K562 (cell line): ENCODE results near the gene PRDM15. TPM values are rescaled to one million over a fixed set of nuclear protein-coding genes. Genes with fewer than 3 reads are reported as not detected.

Source experiments
- ATAC-seq: fragments of 200-7000 bp; cut with Tn5 transposase; 3 replicates; pipeline ENCODE4 v1.9.1; 2020; ENCODE audit warnings: moderate library complexity
- BruUV-seq: library from RNA; stranded (reverse); fragments of 400-500 nt; replicated peaks from 2 replicates; lab custom pipeline; 2021; lab: Mats Ljungman, UMichigan
- CTCF ChIA-PET: fragments of 300-600 bp; formaldehyde crosslinking; extraction: SDS; loops from one replicate; lab custom pipeline; 2021; ENCODE audit warnings: low intra/inter-chr PET ratio; lab: Yijun Ruan, JAX
- POLR2A ChIA-PET: fragments of 300-600, 350-650 bp; sonication (Branson Sonifier 250); formaldehyde crosslinking; extraction: SDS; loops from one replicate; lab custom pipeline; 2021; ENCODE audit warnings: antibody characterized with exemption, inconsistent platforms; lab: Yijun Ruan, JAX
- DNase-seq, 4 experiments: peaks; one replicate each; pipeline versions ENCODE4 v3.0.0 to v3.0.0-alpha.2; 2011 to 2018; ENCODE audit warnings: low spot score in 3 of 4, mixed read lengths in 3 of 4; ENCODE audit errors: extremely low read depth in 1 of 4
- FAIRE-seq: peaks from 2 replicates; lab custom pipeline; 2011; peaks lifted over from hg19 to GRCh38; lab: Jason Lieb, UNC
- H2AFZ ChIP-seq: 2 replicates; pipeline ENCODE4 v1.6.0; 2011; ENCODE audit warnings: low read depth, low read length, control low read depth, inconsistent platforms
- H3K27ac ChIP-seq: fragments of 200-600 bp; 3 replicates; pipeline ENCODE4 v1.8.0; 2011; ENCODE audit warnings: low read depth, mild to moderate bottlenecking, control low read depth, inconsistent platforms, low read length, moderate library complexity, mixed read lengths; ENCODE audit errors: extremely low read depth
- H3K27me3 ChIP-seq, 2 experiments: fragments of 300-600 bp in 1 of 2; 2 replicates in 1 of 2; 3 replicates in 1 of 2; pipeline versions ENCODE4 v1.6.0 to v1.8.0; 2011; ENCODE audit warnings: inconsistent platforms in 2 of 2, low read length in 2 of 2, mild to moderate bottlenecking in 1 of 2, mixed read lengths in 1 of 2, moderate library complexity in 1 of 2; ENCODE audit not compliant: control insufficient read depth in 2 of 2, insufficient read depth in 2 of 2
- H3K36me3 ChIP-seq: fragments of 300-600 bp; 3 replicates; pipeline ENCODE4 v1.8.0; 2011; ENCODE audit warnings: mild to moderate bottlenecking, low read length, inconsistent platforms; ENCODE audit not compliant: control insufficient read depth, insufficient read depth
- H3K4me1 ChIP-seq, 2 experiments: fragments of 200-600 bp in 1 of 2; replicated peaks in 1 of 2; 2 replicates in 1 of 2; 3 replicates in 1 of 2; pipeline versions ENCODE4 v1.5.1 to v1.8.0; 2011; ENCODE audit warnings: inconsistent platforms in 2 of 2, low read length in 2 of 2, mild to moderate bottlenecking in 1 of 2, mixed read lengths in 1 of 2, moderate library complexity in 1 of 2; ENCODE audit not compliant: control insufficient read depth in 2 of 2, insufficient read depth in 2 of 2
- H3K4me2 ChIP-seq: 2 replicates; pipeline ENCODE4 v1.6.1; 2011; ENCODE audit warnings: low read length, control low read depth, inconsistent platforms, mixed read lengths; ENCODE audit not compliant: insufficient read depth
- H3K4me3 ChIP-seq: fragments of 200-600 bp; sonication (generic), shearing (Covaris generic); 2 replicates; pipeline ENCODE4 v1.5.1; 2016; ENCODE audit warnings: control low read depth, inconsistent platforms
- H3K79me2 ChIP-seq: fragments of 200-600 bp; 3 replicates; pipeline ENCODE4 v1.8.0; 2011; ENCODE audit warnings: low read length, inconsistent platforms; ENCODE audit not compliant: control insufficient read depth, insufficient read depth
- H3K9ac ChIP-seq, 2 experiments: 2 replicates each; pipeline versions ENCODE4 v1.6.0 to v1.6.1; 2011; ENCODE audit warnings: low read depth in 2 of 2, low read length in 2 of 2, control low read depth in 1 of 2, inconsistent platforms in 1 of 2, mild to moderate bottlenecking in 1 of 2, mixed read lengths in 1 of 2; ENCODE audit not compliant: insufficient read depth in 1 of 2
- H3K9me1 ChIP-seq: one replicate; pipeline ENCODE4 v1.6.0; 2011; ENCODE audit warnings: inconsistent platforms, mild to moderate bottlenecking, low read length, moderate library complexity; ENCODE audit not compliant: control insufficient read depth, insufficient read depth
- H3K9me3 ChIP-seq: replicated peaks from 2 replicates; pipeline ENCODE4 v1.5.1; 2011; ENCODE audit warnings: low read depth, low read length, inconsistent platforms; ENCODE audit not compliant: control insufficient read depth, insufficient read depth
- H4K20me1 ChIP-seq: replicated peaks from 2 replicates; pipeline ENCODE4 v1.6.1; 2011; ENCODE audit warnings: low read length, inconsistent platforms, mixed read lengths; ENCODE audit not compliant: control insufficient read depth, insufficient read depth
- ASH1L ChIP-seq: fragments of 450-650 bp; IDR thresholded peaks from 2 replicates; pipeline ENCODE4 v1.6.1; 2018; ENCODE audit warnings: borderline replicate concordance, mild to moderate bottlenecking, low read depth; ENCODE audit not compliant: partially characterized antibody
- CEBPZ ChIP-seq: fragments of 150-350 bp; IDR thresholded peaks from 2 replicates; pipeline ENCODE4 v1.6.1; 2014; ENCODE audit warnings: low read depth, mild to moderate bottlenecking, low read length, borderline replicate concordance
- GTF2A2 ChIP-seq: IDR thresholded peaks from 2 replicates; pipeline ENCODE4 v1.6.1; 2016; ENCODE audit warnings: mild to moderate bottlenecking, missing genetic modification characterization, missing compliant biosample characterization
- HDAC2 ChIP-seq: fragments of 450-650 bp; IDR thresholded peaks from 2 replicates; pipeline ENCODE4 v1.6.1; 2016; ENCODE audit warnings: mild to moderate bottlenecking
- NR1H2 ChIP-seq: sonication (generic); formaldehyde crosslinking; IDR thresholded peaks from 2 replicates; pipeline ENCODE4 v1.4.0; 2020; ENCODE audit warnings: mild to moderate bottlenecking, missing genetic modification reagents
- POLR2H ChIP-seq: IDR thresholded peaks from 2 replicates; pipeline ENCODE4 v1.6.1; 2016; ENCODE audit warnings: missing genetic modification characterization, low read depth, mild to moderate bottlenecking, control low read depth, missing compliant biosample characterization, moderate library complexity
- SAFB ChIP-seq: fragments of 200-400 bp; formaldehyde crosslinking; IDR thresholded peaks from 2 replicates; pipeline ENCODE4 v1.6.1; 2017; ENCODE audit warnings: low read depth, low read length, borderline replicate concordance
- TEAD1 ChIP-seq, 2 experiments: fragments of 450-650 bp in 1 of 2; sonication (generic) in 1 of 2; formaldehyde crosslinking; IDR thresholded peaks; 2 replicates each; pipeline versions ENCODE4 v1.4.0 to v1.8.0; 2020 to 2022; ENCODE audit warnings: mild to moderate bottlenecking in 2 of 2, missing genetic modification reagents in 1 of 2
- ZBTB8A ChIP-seq: fragments of 450-650 bp; IDR thresholded peaks from 2 replicates; pipeline ENCODE4 v1.6.1; 2018; ENCODE audit warnings: mild to moderate bottlenecking, moderate library complexity; ENCODE audit not compliant: partially characterized antibody
- ZNF239 ChIP-seq: fragments of 250-450 bp; sonication (Bioruptor Pico); IDR thresholded peaks from 2 replicates; pipeline ENCODE4 v1.4.0; 2020; ENCODE audit warnings: mild to moderate bottlenecking
- ZNF551 ChIP-seq: fragments of 250-450 bp; sonication (Bioruptor Pico); IDR thresholded peaks from 2 replicates; pipeline ENCODE4 v1.5.0; 2021; ENCODE audit warnings: mild to moderate bottlenecking, moderate library complexity
- ZNF668 ChIP-seq: fragments of 250-450 bp; sonication (Bioruptor Pico); IDR thresholded peaks from 2 replicates; pipeline ENCODE4 v1.8.0; 2022; ENCODE audit warnings: mild to moderate bottlenecking, inconsistent platforms
- WGBS: fragments of 100-300 bp; shearing (Covaris generic); methylation state at CpG from one replicate; pipeline ENCODE4 v1.1.6; 2016; ENCODE audit warnings: low coverage, mixed read lengths; ENCODE audit not compliant: insufficient coverage; ENCODE audit errors: missing lambda C conversion rate; 5-methylcytosine and 5-hydroxymethylcytosine counted together
- in situ Hi-C: fragments of 300-500 bp; cut with MboI; formaldehyde crosslinking; loops from 4 replicates; pipeline ENCODE4 v1.15.0; 2018; ENCODE audit warnings: inconsistent platforms, mixed read lengths
- intact Hi-C: fragments of 100-400 bp; cut with micrococcal nuclease; formaldehyde crosslinking; loops from 2 replicates; pipeline ENCODE4 v1.14.2; 2022
- polyA plus RNA-seq, 8 experiments: library from polyadenylated mRNA; depleted of rRNA in 4 of 8; stranded (reverse) in 5 of 8; unstranded in 3 of 8; fragments of >200 nt; fragmentation: Nextera tagmentation in 2 of 8; fragmentation: Illumina TruSeq in 1 of 8; extraction: Ambion mirVana in 2 of 8; extraction: Trizol in 1 of 8; gene quantifications; 2 replicates each; pipeline versions ENCODE4 v1.2.1 to v1.2.3, GENCODE V29; 2011 to 2014; ENCODE audit warnings: inconsistent platforms in 1 of 8, missing spikeins in 1 of 8
- total RNA-seq, 7 experiments: library from RNA; depleted of rRNA in 6 of 7; stranded (reverse); fragments of >200 nt in 6 of 7; fragmentation: Illumina TruSeq in 2 of 7; extraction: Trizol in 2 of 7; gene quantifications; 2 replicates each; pipeline versions ENCODE4 v1.2.1 to v1.2.3, GENCODE V29; 2011 to 2021; ENCODE audit warnings: low replicate concordance in 1 of 7
- TF ChIP-seq, protein P1 (sequence below): fragments of 450-650 bp; IDR thresholded peaks from 2 replicates; pipeline ENCODE4 v1.6.1; 2018; ENCODE audit warnings: mild to moderate bottlenecking, low read depth; ENCODE audit not compliant: partially characterized antibody
- TF ChIP-seq, protein P2 (sequence below): IDR thresholded peaks from 2 replicates; pipeline ENCODE4 v1.6.1; 2012; ENCODE audit warnings: low read depth, low read length, improper control_type of control experiment, borderline replicate concordance
- TF ChIP-seq, protein P3 (sequence below): fragments of 450-650 bp; formaldehyde crosslinking; conservative IDR thresholded peaks from 2 replicates; pipeline ENCODE4 v1.4.0; 2022; ENCODE audit warnings: mild to moderate bottlenecking, missing genetic modification characterization

The PRDM15 gene
- total and polyA plus RNA-seq, 9 of the 15 experiments (the other 6 are each of a cell fraction or from before 2014, with no cell fraction given), result 0.93 to 9.2 (median 6.2) TPM

- FAIRE-seq (no peak), DNase-seq (no peak), ATAC-seq (no peak)
- intact Hi-C loops, result no loop called here
- Histone ChIP-seq H3K79me2 (no peaks in the 10 kb centered on the region; the same call in 2 of the 3 replicates), H3K9me1 (no peaks in the 10 kb centered on the region), H3K4me2 (no peak overlapping the region), H3K27ac (no peak overlapping the region), H4K20me1 (no peaks in the 10 kb centered on the region; the same call in 1 of the 2 replicates), H3K4me1 (peaks cover 0 to 3% of the 10 kb centered on the region in 2 experiments; a peak in 1 of 5 replicates), H3K9me3 (no peaks in the 10 kb centered on the region), H2AFZ (no peak overlapping the region), H3K27me3 (no peaks in the 10 kb centered on the region), H3K9ac (no peak overlapping the region), H3K36me3 (peaks cover 5% of the 10 kb centered on the region; the same call in 2 of the 3 replicates), H3K4me3 (no peak overlapping the region)
- in situ Hi-C loops, result no loop called here
- CTCF ChIA-PET, result no interaction called here
- BruUV-seq, result no TSS peak
- WGBS, result 82% methylated on average over 8 of the region's 8 CpGs
- POLR2A ChIA-PET, result interaction anchor here (1.4 kb wide), 1 partner anchor 18 kb away, joined by 3 read pairs; no protein-coding TSS in a partner anchor
- TF ChIP-seq ASH1L (no peak), GTF2A2 (tag) (no peak), ZNF551 (CRISPR knock-in tag) (no peak), ZNF239 (no peak), NR1H2 (CRISPR knock-in tag) (no peak), POLR2H (no peak), CEBPZ (no peak), ZBTB8A (no peak), TEAD1 (CRISPR knock-in tag; IDR thresholded peaks at IDR 0.05) (no peak), HDAC2 (no peak), ZNF668 (CRISPR knock-in tag) (no peak), SAFB (no peak)
- TF ChIP-seq, protein P1, sequence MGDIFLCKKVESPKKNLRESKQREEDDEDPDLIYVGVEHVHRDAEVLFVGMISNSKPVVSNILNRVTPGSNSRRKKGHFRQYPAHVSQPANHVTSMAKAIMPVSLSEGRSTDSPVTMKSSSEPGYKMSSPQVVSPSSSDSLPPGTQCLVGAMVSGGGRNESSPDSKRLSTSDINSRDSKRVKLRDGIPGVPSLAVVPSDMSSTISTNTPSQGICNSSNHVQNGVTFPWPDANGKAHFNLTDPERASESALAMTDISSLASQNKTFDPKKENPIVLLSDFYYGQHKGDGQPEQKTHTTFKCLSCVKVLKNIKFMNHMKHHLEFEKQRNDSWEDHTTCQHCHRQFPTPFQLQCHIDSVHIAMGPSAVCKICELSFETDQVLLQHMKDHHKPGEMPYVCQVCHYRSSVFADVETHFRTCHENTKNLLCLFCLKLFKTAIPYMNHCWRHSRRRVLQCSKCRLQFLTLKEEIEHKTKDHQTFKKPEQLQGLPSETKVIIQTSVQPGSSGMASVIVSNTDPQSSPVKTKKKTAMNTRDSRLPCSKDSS, result no peak
- TF ChIP-seq, protein P2, sequence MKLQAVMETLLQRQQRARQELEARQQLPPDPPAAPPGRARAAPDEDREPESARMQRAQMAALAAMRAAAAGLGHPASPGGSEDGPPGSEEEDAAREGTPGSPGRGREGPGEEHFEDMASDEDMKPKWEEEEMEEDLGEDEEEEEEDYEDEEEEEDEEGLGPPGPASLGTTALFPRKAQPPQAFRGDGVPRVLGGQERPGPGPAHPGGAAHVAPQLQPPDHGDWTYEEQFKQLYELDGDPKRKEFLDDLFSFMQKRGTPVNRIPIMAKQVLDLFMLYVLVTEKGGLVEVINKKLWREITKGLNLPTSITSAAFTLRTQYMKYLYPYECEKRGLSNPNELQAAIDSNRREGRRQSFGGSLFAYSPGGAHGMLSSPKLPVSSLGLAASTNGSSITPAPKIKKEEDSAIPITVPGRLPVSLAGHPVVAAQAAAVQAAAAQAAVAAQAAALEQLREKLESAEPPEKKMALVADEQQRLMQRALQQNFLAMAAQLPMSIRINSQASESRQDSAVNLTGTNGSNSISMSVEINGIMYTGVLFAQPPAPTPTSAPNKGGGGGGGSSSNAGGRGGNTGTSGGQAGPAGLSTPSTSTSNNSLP, result no peak
- TF ChIP-seq, protein P3, sequence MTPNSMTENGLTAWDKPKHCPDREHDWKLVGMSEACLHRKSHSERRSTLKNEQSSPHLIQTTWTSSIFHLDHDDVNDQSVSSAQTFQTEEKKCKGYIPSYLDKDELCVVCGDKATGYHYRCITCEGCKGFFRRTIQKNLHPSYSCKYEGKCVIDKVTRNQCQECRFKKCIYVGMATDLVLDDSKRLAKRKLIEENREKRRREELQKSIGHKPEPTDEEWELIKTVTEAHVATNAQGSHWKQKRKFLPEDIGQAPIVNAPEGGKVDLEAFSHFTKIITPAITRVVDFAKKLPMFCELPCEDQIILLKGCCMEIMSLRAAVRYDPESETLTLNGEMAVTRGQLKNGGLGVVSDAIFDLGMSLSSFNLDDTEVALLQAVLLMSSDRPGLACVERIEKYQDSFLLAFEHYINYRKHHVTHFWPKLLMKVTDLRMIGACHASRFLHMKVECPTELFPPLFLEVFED (CRISPR knock-in tag), result no peak
Measured at GRCh38 chr21:41923186-41923585, 44.0 kb upstream of the PRDM15 start.
